ENCODE data around the gene RPL28.

The RPL28 gene

GRCh38 chr19:55376241-55376933 lies 9.3 kb upstream of the RPL28 start, which contains the start of gene TMEM190:
Gene TMEM190 (plus strand): TSS chr19:55376826. CDS start chr19:55376854, 28 bp downstream.
- Histone ChIP-seq H3K27ac (no peak within 1 kb of the TSS), H3K27me3 (replicated peaks) (peaks cover 2% of the 10 kb centered on the region), H3K4me3 (ENCODE audit: low read depth, low read length) (no peak within 1 kb of the TSS), H3K36me3 (replicated peaks) (no peaks in the 10 kb centered on the region)
- no peak for DNase-seq
- in situ Hi-C loops (cut with HindIII; ENCODE audit: low pct_ligation_motif_present, low sequenced_read_pairs), result loop anchor here (25.0 kb wide), 1 partner anchor 236 kb away; the partner anchor contains the start of genes ZNF524, ZNF784 and ZNF865
- TF ChIP-seq, protein P1, sequence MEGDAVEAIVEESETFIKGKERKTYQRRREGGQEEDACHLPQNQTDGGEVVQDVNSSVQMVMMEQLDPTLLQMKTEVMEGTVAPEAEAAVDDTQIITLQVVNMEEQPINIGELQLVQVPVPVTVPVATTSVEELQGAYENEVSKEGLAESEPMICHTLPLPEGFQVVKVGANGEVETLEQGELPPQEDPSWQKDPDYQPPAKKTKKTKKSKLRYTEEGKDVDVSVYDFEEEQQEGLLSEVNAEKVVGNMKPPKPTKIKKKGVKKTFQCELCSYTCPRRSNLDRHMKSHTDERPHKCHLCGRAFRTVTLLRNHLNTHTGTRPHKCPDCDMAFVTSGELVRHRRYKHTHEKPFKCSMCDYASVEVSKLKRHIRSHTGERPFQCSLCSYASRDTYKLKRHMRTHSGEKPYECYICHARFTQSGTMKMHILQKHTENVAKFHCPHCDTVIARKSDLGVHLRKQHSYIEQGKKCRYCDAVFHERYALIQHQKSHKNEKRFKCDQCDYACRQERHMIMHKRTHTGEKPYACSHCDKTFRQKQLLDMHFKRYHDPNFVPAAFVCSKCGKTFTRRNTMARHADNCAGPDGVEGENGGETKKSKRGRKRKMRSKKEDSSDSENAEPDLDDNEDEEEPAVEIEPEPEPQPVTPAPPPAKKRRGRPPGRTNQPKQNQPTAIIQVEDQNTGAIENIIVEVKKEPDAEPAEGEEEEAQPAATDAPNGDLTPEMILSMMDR (IDR thresholded peaks at IDR 0.05; ENCODE audit: low read depth, low read length, missing control alignments), result no peak

- Histone ChIP-seq H3K27ac (no peak overlapping the region), H3K36me3 (replicated peaks) (no peaks in the 10 kb centered on the region), H3K27me3 (replicated peaks) (peaks cover 2% of the 10 kb centered on the region), H3K4me3 (ENCODE audit: low read depth, low read length) (no peak overlapping the region)
- TF ChIP-seq, protein P1 (IDR thresholded peaks at IDR 0.05; ENCODE audit: low read depth, low read length, missing control alignments), result no peak
- no peak for DNase-seq
- in situ Hi-C loops (cut with HindIII; ENCODE audit: low pct_ligation_motif_present, low sequenced_read_pairs), result loop anchor here (25.0 kb wide), 1 partner anchor 235 kb away; the partner anchor contains the start of genes ZNF524, ZNF784 and ZNF865
Observed at GRCh38 chr19:55377356-55378131, 8.2 kb upstream of the RPL28 start.

DNA sequence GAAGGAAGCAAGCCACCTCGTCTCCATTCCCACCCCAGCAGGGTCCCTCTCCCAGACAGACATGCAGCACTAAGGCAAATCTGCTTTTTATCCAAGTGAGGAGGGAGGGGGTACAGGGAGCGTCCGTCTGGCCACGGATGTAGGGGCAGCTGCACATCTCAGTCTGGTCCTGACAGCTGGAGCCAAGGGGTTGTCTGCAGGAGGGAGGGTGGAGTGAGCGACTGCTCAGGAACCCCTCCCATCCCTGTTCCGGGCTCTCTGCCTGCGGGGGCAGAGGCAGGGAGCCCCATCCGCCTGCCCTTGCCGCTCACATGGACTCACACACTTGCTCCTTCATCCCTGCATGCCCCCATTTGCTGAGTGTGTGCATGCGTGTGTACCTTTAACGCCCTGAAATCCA lies 6.6 kb upstream of the RPL28 start:
- TF ChIP-seq, protein P1 (IDR thresholded peaks at IDR 0.05; ENCODE audit: low read depth, low read length, missing control alignments), result no peak
- in situ Hi-C loops (cut with HindIII; ENCODE audit: low pct_ligation_motif_present, low sequenced_read_pairs), result loop anchor here (25.0 kb wide), 1 partner anchor 233 kb away; the partner anchor contains the start of genes ZNF524, ZNF784 and ZNF865
- Histone ChIP-seq H3K27ac (no peak overlapping the region), H3K4me3 (ENCODE audit: low read depth, low read length) (no peak overlapping the region), H3K36me3 (replicated peaks) (no peaks in the 10 kb centered on the region), H3K27me3 (replicated peaks) (peaks cover 2% of the 10 kb centered on the region)
- DNase-seq, result no peak

GRCh38 chr19:55382013-55382412 lies 3.7 kb upstream of the RPL28 start:
- Histone ChIP-seq H3K36me3 (replicated peaks) (peaks cover 2% of the 10 kb centered on the region), H3K4me3 (ENCODE audit: low read depth, low read length) (no peak overlapping the region), H3K27me3 (replicated peaks) (peaks cover 2% of the 10 kb centered on the region), H3K27ac (no peak overlapping the region)
- TF ChIP-seq, protein P1 (IDR thresholded peaks at IDR 0.05; ENCODE audit: low read depth, low read length, missing control alignments), result no peak
- in situ Hi-C loops (cut with HindIII; ENCODE audit: low pct_ligation_motif_present, low sequenced_read_pairs), result loop anchor here (25.0 kb wide), 1 partner anchor 230 kb away; the partner anchor contains the start of genes ZNF524, ZNF784 and ZNF865
- DNase-seq, result no peak

DNA sequence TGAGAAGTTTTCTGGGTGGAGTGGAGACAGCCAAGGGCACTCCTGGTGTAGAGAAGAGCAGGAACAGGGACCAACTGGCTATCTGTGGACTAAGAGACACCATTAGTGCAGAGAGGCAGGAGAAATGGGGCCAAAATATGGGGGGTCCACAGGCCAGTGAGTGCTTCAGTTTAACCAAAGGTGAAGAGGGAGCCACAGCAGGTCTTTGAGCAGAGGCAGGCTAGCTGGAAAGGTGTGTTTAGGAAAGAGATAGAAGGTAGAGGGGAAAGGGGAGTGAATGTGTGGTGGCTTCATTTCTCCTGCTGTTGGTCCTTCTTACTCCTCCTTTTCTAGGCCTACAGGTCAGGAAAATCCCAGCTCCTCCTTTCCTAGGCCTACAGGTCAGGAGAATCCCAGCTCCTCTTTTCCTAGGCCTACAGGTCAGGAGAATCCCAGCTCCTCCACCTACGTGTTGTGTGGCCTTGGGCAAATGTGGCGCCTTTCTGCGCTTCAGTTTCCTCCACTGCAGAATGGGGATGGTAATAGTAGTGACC lies 3.1 kb upstream of the RPL28 start:
- peaks cover 8% of the 10 kb centered on the region for H3K36me3 ChIP-seq (replicated peaks)
- DNase-seq, result no peak
- in situ Hi-C loops (cut with HindIII; ENCODE audit: low pct_ligation_motif_present, low sequenced_read_pairs), result loop anchor here (25.0 kb wide), 1 partner anchor 230 kb away; the partner anchor contains the start of genes ZNF524, ZNF784 and ZNF865
- no peak overlapping the region for H3K4me3 ChIP-seq (ENCODE audit: low read depth, low read length)
- TF ChIP-seq, protein P1 (IDR thresholded peaks at IDR 0.05; ENCODE audit: low read depth, low read length, missing control alignments), result no peak
- H3K27me3 ChIP-seq (replicated peaks), result peaks cover 2% of the 10 kb centered on the region
- H3K27ac ChIP-seq, result no peak overlapping the region

Measured in brain microvascular endothelial cell (primary cell).